Superior temporal gyrus (tissue), 1 donor: ENCODE results near the gene RHNO1.
A peak's percentile ranks its signal among the peaks of the same experiment; 100 is the strongest.

Experiments
- DNase-seq: peaks from one replicate; pipeline ENCODE4 v3.0.0-alpha.2; 2016; ENCODE audit errors: extremely low spot score

The RHNO1 gene, protein sequence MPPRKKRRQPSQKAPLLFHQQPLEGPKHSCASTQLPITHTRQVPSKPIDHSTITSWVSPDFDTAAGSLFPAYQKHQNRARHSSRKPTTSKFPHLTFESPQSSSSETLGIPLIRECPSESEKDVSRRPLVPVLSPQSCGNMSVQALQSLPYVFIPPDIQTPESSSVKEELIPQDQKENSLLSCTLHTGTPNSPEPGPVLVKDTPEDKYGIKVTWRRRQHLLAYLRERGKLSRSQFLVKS

GRCh38 chr12:2877047-2877952 lies at the start of gene RHNO1, which contains the start of gene FOXM1:
Gene RHNO1 (plus strand): TSS chr12:2877223. CDS start chr12:2885367, 8,144 bp downstream.
Gene FOXM1 (minus strand): TSS chr12:2877174. CDS start chr12:2874478, 2,696 bp downstream.
- DNase-seq: peak; percentile 96

DNA sequence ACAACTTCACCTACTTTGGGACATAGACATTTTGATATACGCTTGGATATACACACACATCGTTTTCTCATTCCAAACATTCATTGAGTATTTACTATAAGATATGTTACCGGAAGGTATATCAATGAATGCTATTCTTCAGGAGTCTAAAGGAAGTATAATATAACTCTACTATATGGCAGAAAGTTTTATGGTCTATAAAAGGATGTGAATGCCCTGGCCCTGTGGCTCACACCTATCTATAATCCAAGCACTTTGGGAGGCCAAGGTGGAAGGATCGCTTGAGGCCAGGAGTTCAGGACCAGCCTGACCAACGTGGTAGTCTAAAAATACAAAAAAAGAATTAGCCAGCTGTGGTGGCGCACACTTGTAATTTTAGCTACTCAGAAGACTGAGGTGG lies 47.7 kb upstream of the RHNO1 start:
- no peak for DNase-seq

- DNase-seq: no peak
These were observed 44.4 kb upstream of the RHNO1 start for GRCh38 chr12:2832550-2833127.

DNA sequence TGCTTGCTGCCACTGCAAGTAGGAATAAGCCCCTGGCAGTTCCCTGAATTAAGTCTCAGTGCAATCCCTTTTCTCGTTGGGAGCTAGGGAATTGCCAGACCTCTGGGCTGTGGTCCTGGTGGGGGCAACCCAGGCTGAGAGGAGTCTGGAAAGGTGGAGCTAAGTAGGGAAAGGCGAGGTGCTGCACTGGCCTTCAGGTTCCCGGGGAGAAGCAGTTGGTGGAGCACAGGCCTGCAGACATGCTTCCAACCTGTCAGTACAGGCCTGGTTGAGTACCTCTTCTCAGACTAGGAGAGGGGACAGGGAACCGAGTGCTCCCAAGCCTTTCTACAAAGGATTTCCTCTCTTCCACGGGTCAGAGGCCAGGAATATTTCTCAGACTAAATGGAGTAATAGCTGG lies 43.7 kb upstream of the RHNO1 start:
- no peak for DNase-seq

GRCh38 chr12:2833810-2834209 lies 43.2 kb upstream of the RHNO1 start:
- no peak for DNase-seq

- peak; percentile 78 for DNase-seq
These were observed 42.2 kb upstream of the RHNO1 start, which contains the start of gene NRIP2 for GRCh38 chr12:2834581-2835491. Gene NRIP2 (minus strand): TSS chr12:2835035. CDS start chr12:2834983, 52 bp downstream.

GRCh38 chr12:2835691-2836403 lies 41.2 kb upstream of the RHNO1 start:
- no peak for DNase-seq

DNA sequence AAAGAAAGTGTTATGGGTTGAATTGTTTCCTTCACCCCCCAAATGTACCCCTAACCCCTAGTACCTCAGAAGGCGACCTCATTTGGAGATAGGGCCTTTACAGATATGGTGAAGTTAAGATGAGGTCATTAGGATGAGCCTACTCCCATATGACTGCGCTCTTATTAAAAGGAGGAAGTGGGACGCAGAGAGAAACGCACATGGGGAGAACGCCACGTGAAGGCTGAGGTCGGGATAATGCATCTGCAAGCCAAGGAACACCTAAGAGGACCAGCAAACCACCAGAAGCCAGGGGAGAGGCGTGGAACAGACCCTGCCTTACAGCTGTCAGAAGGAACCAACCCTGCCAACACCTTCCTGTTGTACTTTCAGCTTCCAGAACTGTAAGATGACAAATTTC lies 40.4 kb upstream of the RHNO1 start:
- no peak for DNase-seq

- DNase-seq: no peak
These were observed 35.9 kb upstream of the RHNO1 start for GRCh38 chr12:2841056-2841650.

DNA sequence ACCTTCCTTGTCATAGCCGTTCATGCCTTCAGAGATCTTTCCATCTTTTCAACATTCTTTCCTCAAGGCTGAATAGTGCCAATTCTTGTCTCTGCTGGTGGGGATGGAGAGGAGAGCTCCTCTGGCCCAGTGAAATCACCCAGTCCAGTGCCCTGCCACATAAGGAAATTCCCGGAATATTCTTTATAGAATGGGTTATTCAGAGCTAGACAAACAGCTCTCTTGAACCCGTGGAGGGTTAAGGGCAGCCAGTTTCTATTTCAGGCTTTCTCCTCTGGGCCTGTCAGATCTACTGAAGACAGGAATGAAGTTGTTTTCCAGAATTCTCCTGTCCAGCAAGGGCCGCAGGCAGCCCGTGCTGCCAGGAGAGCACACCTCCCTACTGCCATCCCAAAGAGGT lies 34.1 kb upstream of the RHNO1 start:
- DNase-seq: no peak

DNA sequence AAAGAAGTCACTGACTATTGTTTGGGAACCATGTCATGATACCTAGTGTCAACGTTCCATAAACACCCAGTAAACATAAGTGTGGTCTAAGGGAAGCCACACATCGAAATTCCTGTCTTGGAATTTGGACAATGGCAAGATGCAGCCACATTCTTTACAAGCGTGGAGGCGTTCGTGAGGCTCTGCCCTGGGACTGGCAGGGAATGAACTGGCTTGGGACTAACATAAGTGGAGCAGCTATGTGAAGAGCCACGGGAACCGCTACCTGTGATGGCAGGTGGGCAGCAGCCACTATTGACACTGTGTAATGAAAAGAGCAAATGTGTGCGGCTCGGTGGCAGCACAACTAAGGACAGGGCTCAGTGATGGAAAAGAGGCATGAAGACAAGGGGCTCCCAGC lies 32.2 kb upstream of the RHNO1 start:
- DNase-seq: no peak

DNA sequence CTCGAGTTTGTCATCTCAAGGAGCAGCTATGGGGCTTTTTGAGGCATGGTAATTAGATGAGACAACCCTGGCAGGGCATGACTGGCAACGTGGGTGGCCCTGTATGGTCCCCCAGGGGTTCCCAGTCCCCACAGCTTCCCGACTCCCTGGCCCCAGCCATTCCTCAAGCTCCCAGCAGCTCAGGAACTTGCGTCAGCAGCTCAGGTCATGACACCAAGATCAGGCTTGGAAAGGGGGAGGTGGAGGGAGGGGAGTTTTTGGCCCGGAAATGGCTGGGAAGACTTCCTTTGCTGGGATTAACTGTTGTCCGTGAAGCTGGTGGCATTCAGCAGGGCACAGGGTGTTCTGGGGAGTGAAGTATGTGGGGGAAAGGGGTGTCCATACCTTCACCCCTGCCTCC lies 31.7 kb upstream of the RHNO1 start:
- DNase-seq: no peak

DNA sequence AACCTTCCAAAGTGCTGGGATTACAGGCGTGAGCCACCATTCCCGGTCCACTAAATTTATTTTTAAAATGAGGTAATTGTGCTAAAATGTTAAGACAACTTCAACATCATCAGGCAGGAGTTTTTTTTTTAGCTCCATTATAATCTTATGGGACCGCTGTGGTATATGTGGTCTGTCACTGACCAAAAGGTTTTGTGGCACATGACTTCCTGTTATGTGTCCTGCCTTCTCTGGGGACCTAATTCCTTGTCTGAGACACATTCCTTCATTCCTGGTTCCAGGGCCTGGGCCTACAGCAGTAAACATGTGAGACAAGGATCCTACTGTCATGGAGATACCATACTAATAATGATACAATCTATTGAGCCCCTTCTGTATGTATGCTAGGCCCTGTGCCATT lies 25.1 kb upstream of the RHNO1 start:
- no peak for DNase-seq

DNA sequence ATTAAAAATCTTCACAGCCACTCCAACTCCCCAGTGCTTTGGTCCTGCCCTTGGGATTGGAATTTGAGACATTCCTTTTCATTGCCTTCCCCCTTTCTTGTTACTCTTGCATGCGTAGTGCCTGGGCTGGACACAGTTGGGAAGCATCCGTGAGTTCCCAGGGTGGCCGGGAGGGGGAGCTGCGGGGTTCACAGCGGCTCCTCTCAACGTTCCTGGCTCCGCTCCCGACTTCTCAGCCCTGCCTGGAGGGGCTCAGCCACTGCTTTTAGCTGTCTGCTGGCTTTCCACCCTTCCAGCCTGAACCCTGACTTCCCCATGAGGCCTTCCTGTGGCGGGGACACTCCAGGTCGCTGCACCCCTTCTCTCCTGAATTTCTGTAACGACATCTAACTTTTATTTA lies 23.4 kb upstream of the RHNO1 start:
- DNase-seq: peak; percentile 85

DNA sequence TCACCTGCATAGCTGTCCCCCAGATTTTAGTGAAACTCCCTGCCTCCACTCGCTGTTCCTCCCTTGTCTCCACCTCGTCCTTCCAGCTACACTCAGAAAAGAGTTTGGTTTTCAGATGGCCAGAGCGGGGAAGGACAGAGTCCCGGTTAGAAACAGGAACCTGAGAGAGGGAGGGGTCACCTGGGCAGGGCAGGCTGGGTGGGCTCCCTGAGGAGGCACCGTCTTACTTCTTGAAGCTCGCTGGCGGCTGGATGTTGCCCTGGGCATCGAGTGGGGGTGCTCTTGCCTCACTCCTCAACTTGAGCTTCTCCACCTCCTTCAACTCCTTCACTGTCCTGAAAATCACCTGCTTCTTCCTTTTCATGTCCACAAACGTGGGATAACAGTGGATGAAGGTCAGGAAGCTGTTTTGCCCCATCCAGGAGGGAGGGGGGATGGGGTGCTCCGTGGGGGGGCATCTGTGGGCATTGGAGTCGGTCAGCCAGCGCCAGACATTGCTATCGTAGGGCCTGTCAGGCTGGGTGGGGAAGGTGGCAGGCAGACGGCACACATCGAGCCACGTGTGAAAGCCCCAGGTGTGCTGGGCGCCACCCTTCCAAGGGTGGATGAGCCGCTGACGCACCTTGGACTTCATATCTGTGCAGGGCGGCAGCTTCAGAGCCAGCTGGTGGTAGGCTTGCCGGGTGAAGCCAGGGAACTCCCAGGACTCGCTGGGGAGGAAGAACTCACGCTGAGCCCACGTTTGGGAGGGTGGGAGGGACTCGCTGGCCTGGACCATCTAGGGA lies 22.2 kb upstream of the RHNO1 start:
- DNase-seq: no peak

DNA sequence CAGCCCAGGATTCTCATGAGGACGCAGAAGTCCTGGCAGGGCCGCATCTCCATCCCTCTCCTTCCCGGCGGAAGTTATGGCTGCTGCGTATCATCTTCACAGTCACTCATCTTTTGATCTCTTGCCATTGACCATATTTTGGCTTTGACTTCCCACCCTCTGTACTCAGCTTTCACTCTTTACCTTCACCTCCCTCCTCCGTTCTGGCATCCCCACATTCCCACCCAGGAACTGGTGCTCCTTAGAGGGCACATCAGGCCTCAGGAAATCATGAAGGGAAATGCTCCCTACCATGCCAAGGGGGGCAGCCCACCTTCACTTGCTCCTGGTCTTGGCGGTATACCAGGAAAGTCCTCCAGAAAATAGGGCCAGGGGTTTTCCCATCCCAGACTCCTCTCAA lies 21.5 kb upstream of the RHNO1 start:
- DNase-seq: no peak

GRCh38 chr12:2856051-2856450 lies 21.0 kb upstream of the RHNO1 start:
- DNase-seq: no peak

DNA sequence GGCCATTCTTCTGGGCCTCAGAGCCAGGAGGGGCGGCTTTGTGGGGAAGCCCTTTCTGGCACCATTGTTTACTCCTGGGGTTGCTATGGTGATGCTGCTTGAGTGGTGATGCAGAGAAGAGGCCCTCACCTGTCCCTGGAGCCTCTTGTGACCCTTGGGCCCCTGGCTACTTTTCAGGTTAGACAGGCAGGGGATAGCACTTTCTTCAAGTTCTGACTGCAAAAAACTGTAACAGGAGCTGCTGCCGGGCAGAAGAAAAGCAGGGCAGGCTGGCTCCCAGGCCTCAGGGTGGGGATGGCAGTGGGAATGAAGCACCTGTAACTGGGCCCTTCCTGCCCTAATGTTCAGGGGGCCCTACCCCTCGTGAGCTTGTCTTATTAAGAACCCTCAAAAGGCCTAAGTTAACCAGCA lies 20.0 kb upstream of the RHNO1 start, which contains the start of gene TEX52:
Gene TEX52, minus strand, starts transcription at position 19 of the 411 bp plus-strand sequence. Its CDS starts 13 bp downstream, at position 6.
- no peak for DNase-seq

DNA sequence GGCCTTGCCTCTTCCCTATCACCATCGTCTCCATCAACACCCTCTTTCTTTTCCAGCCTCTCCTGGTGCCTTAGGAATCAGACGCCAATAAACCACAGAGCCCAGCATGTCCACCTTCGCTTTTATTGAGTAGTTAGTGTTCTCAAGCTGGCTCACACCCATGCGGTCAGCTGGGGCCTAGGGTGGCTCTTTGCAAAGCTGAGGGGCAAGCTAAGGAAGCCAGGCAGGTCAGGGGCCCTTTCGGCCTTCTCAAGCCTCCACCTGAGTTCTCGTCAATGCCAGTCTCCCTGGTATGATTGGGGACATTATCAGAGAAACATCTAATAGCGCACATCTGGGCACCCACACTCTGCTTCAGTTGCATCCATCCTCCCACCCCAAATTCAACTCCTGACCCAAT lies 19.4 kb upstream of the RHNO1 start:
- no peak for DNase-seq
